Activated B cell treated with CpG ODN at 0.5 μM for 24 hours (primary cell): ENCODE data around the gene CAPN13. TPM values are rescaled to one million over a fixed set of nuclear protein-coding genes. Genes with fewer than 3 reads are reported as not detected.

ENCODE experiments used
- ATAC-seq: fragments of 200-7000 bp; cut with Tn5 transposase; one replicate; pipeline ENCODE4 v1.10.0; 2021; ENCODE audit warnings: low read depth, mild to moderate bottlenecking, moderate library complexity
- CTCF ChIA-PET: fragments of 350-600 bp; sonication (Branson Sonifier 250); formaldehyde crosslinking; loops from one replicate; lab custom pipeline; 2021; ENCODE audit warnings: antibody characterized with exemption; lab: Charles Lee
- POLR2A ChIA-PET: fragments of 350-600 bp; sonication (Branson Sonifier 250); formaldehyde crosslinking; loops from one replicate; lab custom pipeline; 2021; ENCODE audit warnings: antibody characterized with exemption; lab: Charles Lee
- DNase-seq: peaks from one replicate; pipeline ENCODE4 v3.0.0; 2022
- H3K27ac Mint-ChIP-seq: one replicate; pipeline ENCODE4 v1.8.0; 2020; ENCODE audit warnings: mixed read lengths
- H3K27me3 Mint-ChIP-seq: one replicate; pipeline ENCODE4 v1.8.0; 2021; ENCODE audit warnings: mixed read lengths
- H3K36me3 Mint-ChIP-seq: one replicate; pipeline ENCODE4 v1.8.0; 2021; ENCODE audit warnings: low read depth, mixed read lengths
- H3K4me1 Mint-ChIP-seq: one replicate; pipeline ENCODE4 v1.8.0; 2021; ENCODE audit warnings: mixed read lengths
- H3K4me3 Mint-ChIP-seq: one replicate; pipeline ENCODE4 v1.8.0; 2020; ENCODE audit warnings: mild to moderate bottlenecking, mixed read lengths
- H3K9me3 Mint-ChIP-seq: one replicate; pipeline ENCODE4 v1.8.0; 2020; ENCODE audit warnings: mixed read lengths
- CTCF ChIP-seq: fragments of 200-600 bp; IDR thresholded peaks from one replicate; pipeline ENCODE4 v1.8.0; 2022; ENCODE audit warnings: antibody characterized with exemption, mild to moderate bottlenecking
- intact Hi-C: fragments of 100-400 bp; cut with micrococcal nuclease; formaldehyde crosslinking; loops from one replicate; pipeline ENCODE4 v1.15.1; 2024
- total RNA-seq: library from RNA; stranded (reverse); gene quantifications from 2 replicates; pipeline ENCODE4 v1.2.3, GENCODE V29; 2022

CAPN13 gene
- total RNA-seq, 1 donor from 2014 or later, result not detected

DNA sequence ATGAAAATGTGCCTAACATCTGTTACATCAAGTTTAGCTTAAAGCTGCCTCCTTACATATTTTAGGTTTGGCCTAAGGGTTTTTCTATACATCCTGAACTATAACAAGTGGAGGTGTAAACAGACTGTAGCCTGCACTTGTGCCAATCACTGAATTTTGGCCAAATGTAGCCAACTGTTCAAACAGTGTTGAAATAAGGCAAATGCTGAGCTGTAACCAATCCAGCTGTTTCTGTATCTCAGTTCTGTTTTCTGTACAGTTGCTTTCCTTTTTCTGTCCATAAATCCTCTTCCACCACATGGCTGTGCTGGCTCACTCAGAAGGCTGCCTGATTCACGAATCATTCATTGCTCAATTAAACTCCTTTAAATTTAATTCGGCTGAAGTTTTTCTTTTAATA lies 19.2 kb upstream of the CAPN13 start:
- no peak for TF ChIP-seq CTCF
- Mint-ChIP-seq H3K9me3 (peaks cover 13% of the 10 kb centered on the region), H3K4me3 (no peak overlapping the region), H3K4me1 (no peaks in the 10 kb centered on the region), H3K27ac (no peak overlapping the region), H3K27me3 (no peaks in the 10 kb centered on the region), H3K36me3 (no peaks in the 10 kb centered on the region)
- ChIA-PET CTCF (no interaction called here), POLR2A (no interaction called here)
- ATAC-seq (no peak), DNase-seq (no peak)
- intact Hi-C loops, result no loop called here

GRCh38 chr2:30823452-30823851 lies 16.2 kb upstream of the CAPN13 start:
- ATAC-seq, result no peak
- no peak overlapping the region for H3K27ac Mint-ChIP-seq

DNA sequence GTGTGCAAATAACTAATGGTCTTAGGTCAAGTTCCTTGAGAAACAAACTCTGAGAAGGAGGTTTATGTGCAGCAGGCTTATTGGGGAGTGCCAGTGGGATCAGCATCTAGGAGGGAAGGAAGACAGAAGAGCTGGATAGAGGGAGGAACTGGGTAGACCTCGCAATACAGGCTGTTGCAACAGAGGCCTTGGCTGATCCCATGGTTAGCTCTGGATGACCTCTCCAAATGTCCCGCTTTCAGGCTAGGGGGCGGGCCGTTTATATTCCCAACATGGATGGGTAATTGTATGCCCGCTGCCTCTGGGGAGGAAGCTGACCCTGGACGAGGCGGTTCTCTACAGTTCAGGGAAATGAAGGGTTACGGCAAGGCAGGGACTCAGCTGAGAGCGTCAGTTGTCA lies 14.7 kb upstream of the CAPN13 start:
- TF ChIP-seq CTCF, result no peak
- CTCF ChIA-PET, result no interaction called here
- H3K36me3 Mint-ChIP-seq, result no peaks in the 10 kb centered on the region
- no peak overlapping the region for H3K27ac Mint-ChIP-seq
- intact Hi-C loops, result no loop called here
- H3K4me1 Mint-ChIP-seq, result no peaks in the 10 kb centered on the region
- DNase-seq, result no peak
- peaks cover 4% of the 10 kb centered on the region for H3K9me3 Mint-ChIP-seq
- no peak for ATAC-seq
- POLR2A ChIA-PET, result no interaction called here
- H3K4me3 Mint-ChIP-seq, result no peak overlapping the region
- H3K27me3 Mint-ChIP-seq, result no peaks in the 10 kb centered on the region

More at GRCh38 chr2:30823452-30823851, 16.2 kb upstream of the CAPN13 start:
- CTCF ChIA-PET, result no interaction called here
- H3K27me3 Mint-ChIP-seq, result no peaks in the 10 kb centered on the region
- no peaks in the 10 kb centered on the region for H3K4me1 Mint-ChIP-seq
- POLR2A ChIA-PET, result no interaction called here
- no peak for TF ChIP-seq CTCF
- no peak overlapping the region for H3K4me3 Mint-ChIP-seq
- H3K36me3 Mint-ChIP-seq, result no peaks in the 10 kb centered on the region
- peaks cover 4% of the 10 kb centered on the region for H3K9me3 Mint-ChIP-seq
- intact Hi-C loops, result no loop called here
- DNase-seq, result no peak

GRCh38 chr2:30820381-30821055 lies 13.3 kb upstream of the CAPN13 start:
- H3K4me1 Mint-ChIP-seq, result no peaks in the 10 kb centered on the region
- intact Hi-C loops, result no loop called here
- H3K36me3 Mint-ChIP-seq, result no peaks in the 10 kb centered on the region
- peaks cover 5% of the 10 kb centered on the region for H3K27me3 Mint-ChIP-seq
- TF ChIP-seq CTCF, result no peak
- no peak overlapping the region for H3K27ac Mint-ChIP-seq
- ChIA-PET POLR2A (no interaction called here), CTCF (no interaction called here)
- H3K4me3 Mint-ChIP-seq, result no peak overlapping the region
- DNase-seq, result no peak
- no peak for ATAC-seq
- peaks cover 2% of the 10 kb centered on the region for H3K9me3 Mint-ChIP-seq

DNA sequence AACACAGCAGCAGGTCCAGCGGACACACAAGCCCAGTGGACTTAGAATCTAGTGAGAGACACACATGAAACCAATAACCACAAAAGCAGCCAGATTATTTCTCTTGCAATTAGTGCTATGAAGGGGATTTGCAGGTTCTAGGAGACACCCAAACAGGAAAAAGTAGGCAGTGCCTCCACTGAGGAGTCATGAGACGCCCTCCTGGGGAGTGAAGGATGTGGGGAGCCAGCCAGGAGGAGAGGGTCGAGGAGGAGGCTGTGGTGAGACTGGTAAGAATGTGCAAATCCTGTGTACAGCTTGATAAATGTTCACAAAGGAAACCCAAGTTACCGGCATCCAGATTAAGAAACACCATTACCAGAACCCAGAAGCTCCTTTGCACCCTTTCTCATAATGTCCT lies 2.7 kb upstream of the CAPN13 start:
- intact Hi-C loops, result no loop called here
- Mint-ChIP-seq H3K36me3 (no peaks in the 10 kb centered on the region), H3K4me1 (no peaks in the 10 kb centered on the region), H3K27ac (no peak overlapping the region), H3K4me3 (no peak overlapping the region), H3K9me3 (no peaks in the 10 kb centered on the region), H3K27me3 (peaks cover 32% of the 10 kb centered on the region)
- no peak for ATAC-seq
- POLR2A ChIA-PET, result no interaction called here
- no peak for DNase-seq
- CTCF ChIA-PET, result no interaction called here
- TF ChIP-seq CTCF, result no peak
